Gastroesophageal sphincter (tissue), 4 donors: ENCODE measurements around the gene VCL. TPM values are rescaled to one million over a fixed set of nuclear protein-coding genes. Genes with fewer than 3 reads are reported as not detected.

ENCODE experiments used
- ATAC-seq: fragments of 150-250 bp; one replicate; pipeline ENCODE4 v1.9.1; 2016; ENCODE audit warnings: mild to moderate bottlenecking, moderate library complexity
- H3K27ac ChIP-seq, 4 donors: fragments of 200-600 bp; sonication (generic) in 3 of 4; 1 replicate in 3 of 4; 2 replicates in 1 of 4; pipeline ENCODE4 v1.5.1; 2016 to 2019
- H3K27me3 ChIP-seq: fragments of 200-600 bp; sonication (generic); one replicate; pipeline ENCODE4 v1.5.1; 2019
- H3K36me3 ChIP-seq, 2 donors: fragments of 200-600 bp; sonication (generic); one replicate each; pipeline ENCODE4 v1.5.1; 2019; ENCODE audit warnings: control low read depth in 1 of 2
- H3K4me1 ChIP-seq, 3 donors: fragments of 200-600 bp; sonication (generic); 1 replicate in 2 of 3; 2 replicates in 1 of 3; pipeline ENCODE4 v1.5.1; 2016 to 2019; ENCODE audit warnings: control low read depth in 2 of 3
- H3K4me3 ChIP-seq, 2 donors: fragments of 200-600 bp; sonication (generic); one replicate each; pipeline ENCODE4 v1.5.1; 2019; ENCODE audit warnings: mild to moderate bottlenecking in 1 of 2, moderate library complexity in 1 of 2
- H3K9me3 ChIP-seq, 3 donors: fragments of 200-600 bp; sonication (generic); one replicate each; pipeline ENCODE4 v1.5.1; 2017 to 2019; ENCODE audit warnings: control low read depth in 2 of 3
- CTCF ChIP-seq, 4 experiments: fragments of 200-600 bp in 2 of 4; fragments of 450-650 bp in 2 of 4; sonication (generic) in 1 of 4; IDR thresholded peaks; one replicate each; pipeline ENCODE4 v1.5.1; 2017 to 2019; ENCODE audit warnings: antibody characterized with exemption in 4 of 4, mild to moderate bottlenecking in 2 of 4, moderate library complexity in 2 of 4
- EP300 ChIP-seq: sonication (generic); formaldehyde crosslinking; IDR thresholded peaks from one replicate; pipeline ENCODE4 v1.6.1; 2017; ENCODE audit warnings: antibody characterized with exemption, mild to moderate bottlenecking
- POLR2A ChIP-seq, 2 donors: fragments of 450-650 bp; IDR thresholded peaks; one replicate each; pipeline ENCODE4 v1.6.1; 2017; ENCODE audit warnings: antibody characterized with exemption in 2 of 2, mild to moderate bottlenecking in 2 of 2, moderate library complexity in 1 of 2
- POLR2AphosphoS5 ChIP-seq: sonication (generic); formaldehyde crosslinking; IDR thresholded peaks from one replicate; pipeline ENCODE4 v1.6.1; 2017; ENCODE audit warnings: antibody characterized with exemption
- WGBS, 2 donors: methylation state at CpG; one replicate each; pipeline ENCODE4 v1.1.5; 2018; ENCODE audit warnings: low coverage in 1 of 2; 5-methylcytosine and 5-hydroxymethylcytosine counted together
- total RNA-seq, 4 donors: library from RNA; depleted of rRNA; stranded (reverse); fragments of >200 nt; gene quantifications; one replicate each; pipeline ENCODE4 v1.1.0, GENCODE V29; 2016

The VCL gene
- total RNA-seq, 4 donors from 2014 or later: 433 to 615 (median 440) TPM

- WGBS, 2 donors: 80% methylated on average over 1 of the region's 2 CpGs; no CpG with 5 or more reads in 1 of the 2 donors
- Histone ChIP-seq H3K4me3 (no peak overlapping the region), H3K36me3 (peaks cover 0 to 5% of the 10 kb centered on the region in 2 donors), H3K4me1 (peaks cover 0 to 94% (median 11%) of the 10 kb centered on the region in 3 donors), H3K27ac (peak overlapping the region in 1 of 4 donors; percentile 36), H3K9me3 (no peaks in the 10 kb centered on the region), H3K27me3 (no peaks in the 10 kb centered on the region)
- ATAC-seq: no peak
- TF ChIP-seq POLR2A (IDR thresholded peaks at IDR 0.05) (no peak), EP300 (no peak), POLR2AphosphoS5 (no peak), CTCF (IDR thresholded peaks at IDR 0.05) (no peak)
These were observed 20.3 kb downstream of the VCL start for GRCh38 chr10:74018241-74018640.

- no peak for ATAC-seq
- H3K4me1 ChIP-seq: peaks cover 13 to 97% (median 13%) of the 10 kb centered on the region in 3 donors
These were observed 23.5 kb downstream of the VCL start for GRCh38 chr10:74021248-74022055.

GRCh38 chr10:74022926-74023629, 25.2 kb downstream of the VCL start:
- TF ChIP-seq EP300 (no peak), CTCF (IDR thresholded peaks at IDR 0.05) (no peak), POLR2A (IDR thresholded peaks at IDR 0.05) (no peak), POLR2AphosphoS5 (no peak)
- Histone ChIP-seq H3K9me3 (no peaks in the 10 kb centered on the region), H3K36me3 (peaks cover 0 to 5% of the 10 kb centered on the region in 2 donors), H3K27me3 (no peaks in the 10 kb centered on the region), H3K27ac (peak overlapping the region in 1 of 4 donors; percentile 57), H3K4me3 (no peak overlapping the region), H3K4me1 (peaks cover 11 to 99% (median 13%) of the 10 kb centered on the region in 3 donors)
- ATAC-seq: no peak
- WGBS, 2 donors: 30 to 43% methylated on average over 5 of the region's 5 CpGs

More at GRCh38 chr10:74021248-74022055, 23.5 kb downstream of the VCL start:
- no peaks in the 10 kb centered on the region for H3K27me3 ChIP-seq
- TF ChIP-seq CTCF (IDR thresholded peaks at IDR 0.05) (no peak), POLR2AphosphoS5 (no peak), EP300 (no peak), POLR2A (IDR thresholded peaks at IDR 0.05) (no peak)
- no peak overlapping the region for H3K4me3 ChIP-seq
- peaks cover 0 to 5% of the 10 kb centered on the region in 2 donors for H3K36me3 ChIP-seq
- H3K27ac ChIP-seq: peak overlapping the region in 2 of 4 donors; percentile 4 to 57
- H3K9me3 ChIP-seq: no peaks in the 10 kb centered on the region
- 11 to 35% methylated on average over 4 of the region's 4 CpGs for WGBS, 2 donors

GRCh38 chr10:74024600-74024999, 26.7 kb downstream of the VCL start:
- Histone ChIP-seq H3K27ac (peak overlapping the region in 1 of 4 donors; percentile 45), H3K27me3 (no peaks in the 10 kb centered on the region), H3K36me3 (peaks cover 0 to 5% of the 10 kb centered on the region in 2 donors), H3K9me3 (no peaks in the 10 kb centered on the region), H3K4me3 (no peak overlapping the region), H3K4me1 (peaks cover 7 to 99% (median 19%) of the 10 kb centered on the region in 3 donors)
- ATAC-seq: no peak
- TF ChIP-seq POLR2AphosphoS5: no peak
- no peak for TF ChIP-seq EP300
- no peak for TF ChIP-seq CTCF (IDR thresholded peaks at IDR 0.05)
- TF ChIP-seq POLR2A (IDR thresholded peaks at IDR 0.05): no peak
